ENCODE data around the gene RIOX2. TPM values are rescaled to one million over a fixed set of nuclear protein-coding genes. Genes with fewer than 3 reads are reported as not detected.

The RIOX2 gene
- total and polyA plus RNA-seq, 2 of the 8 experiments (the other 6 are each of a cell fraction or from before 2014, with no cell fraction given) = 3.8 to 16.4 TPM

DNA sequence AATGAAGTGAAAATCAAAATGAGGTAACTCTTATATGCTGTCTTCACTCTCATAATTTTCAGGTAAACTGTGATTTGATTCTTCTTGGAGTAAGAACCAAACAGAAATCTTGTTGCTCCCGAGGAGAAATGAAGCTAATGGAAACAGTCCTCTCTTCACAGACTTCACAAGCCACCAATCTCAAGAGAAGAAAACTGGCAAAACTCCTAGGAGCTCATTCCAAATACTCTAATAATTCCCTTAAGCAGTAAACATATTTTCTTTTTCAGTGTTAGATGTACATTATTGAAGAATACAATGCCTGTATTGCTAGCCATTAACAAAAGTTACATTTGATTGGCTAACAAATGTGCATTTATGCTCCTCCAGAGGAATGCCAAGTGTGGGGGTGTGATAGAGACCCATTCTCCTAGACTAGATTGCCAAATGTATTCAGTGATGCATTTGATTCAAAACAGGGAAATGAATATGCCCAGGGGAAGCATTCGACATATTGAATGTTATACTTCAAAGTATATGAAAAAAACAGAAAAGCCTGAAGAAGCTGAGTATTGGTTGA is 11.8 kb upstream of the RIOX2 start:
- Histone ChIP-seq H3K18ac (ENCODE audit: extremely low read depth, low read length) (no peak overlapping the region), H3K4me2 (ENCODE audit: insufficient read depth in 1 of 2, low read depth in 2 of 2, low read length in 2 of 2) (no peak overlapping the region), H4K20me1 (replicated peaks in 1 of 2; ENCODE audit: control insufficient read depth in 1 of 2, insufficient read depth in 2 of 2, low read length in 2 of 2) (peaks cover 0 to 7% of the 10 kb centered on the region in 2 experiments), H2BK15ac (ENCODE audit: low read length) (no peak overlapping the region), H2BK12ac (ENCODE audit: low read depth, low read length) (no peak overlapping the region), H2AK5ac (ENCODE audit: low read depth, low read length) (no peak overlapping the region), H3K4ac (replicated peaks; ENCODE audit: insufficient read length, low read depth, low read length) (no peak overlapping the region), H3K27me3 (replicated peaks in 1 of 4; ENCODE audit: control insufficient read depth in 3 of 4, extremely low read depth in 1 of 4, insufficient read depth in 3 of 4, low read length in 3 of 4) (no peaks in the 10 kb centered on the region), H3K36me3 (ENCODE audit: control insufficient read depth in 2 of 4, insufficient read depth in 4 of 4, low read length in 3 of 4) (no peaks in the 10 kb centered on the region), H3K23me2 (ENCODE audit: low read depth, low read length) (peaks cover 7% of the 10 kb centered on the region), H2BK120ac (replicated peaks; ENCODE audit: low read depth, low read length) (no peak overlapping the region), H3K14ac (ENCODE audit: insufficient read length) (no peak overlapping the region), H3K56ac (replicated peaks; ENCODE audit: insufficient read length, low read depth, low read length) (no peak overlapping the region), H3K27ac (ENCODE audit: low read depth, low read length) (no peak overlapping the region), H2BK20ac (ENCODE audit: low read length) (no peak overlapping the region), H3K9ac (replicated peaks in 1 of 4; ENCODE audit: extremely low read depth in 1 of 4, low read depth in 3 of 4, low read length in 3 of 4) (no peak overlapping the region), H4K91ac (replicated peaks; ENCODE audit: insufficient read length, low read length) (no peak overlapping the region), H2AFZ (ENCODE audit: low read length) (no peak overlapping the region), H4K8ac (ENCODE audit: extremely low read depth, insufficient read depth, low read length) (no peak overlapping the region), H2BK5ac (ENCODE audit: low read depth, low read length) (no peak overlapping the region), H4K5ac (ENCODE audit: insufficient read length, low read depth, low read length) (no peak overlapping the region), H3K23ac (ENCODE audit: insufficient read length) (no peak overlapping the region), H3K9me3 (ENCODE audit: insufficient read depth in 2 of 2, low read depth in 1 of 2, low read length in 1 of 2) (no peaks in the 10 kb centered on the region), H3K4me3 (ENCODE audit: extremely low read depth in 1 of 4, insufficient read depth in 2 of 4, low read depth in 3 of 4, low read length in 4 of 4) (no peak overlapping the region), H3K79me2 (ENCODE audit: control insufficient read depth in 1 of 2, insufficient read depth in 2 of 2, low read length in 2 of 2) (no peaks in the 10 kb centered on the region), H3K4me1 (replicated peaks in 1 of 4; ENCODE audit: control insufficient read depth in 3 of 4, insufficient read depth in 4 of 4, low read length in 3 of 4) (peaks cover 0 to 3% (median 0%) of the 10 kb centered on the region in 4 experiments; a peak in 1 of 7 replicates), H3K79me1 (ENCODE audit: low read depth, low read length) (no peaks in the 10 kb centered on the region)
- FAIRE-seq = no peak
- no peak for DNase-seq (ENCODE audit: low read depth in 1 of 2, low spot score in 2 of 2)
- no peak for TF ChIP-seq FOSL1 (IDR thresholded peaks at IDR 0.05; ENCODE audit: insufficient read depth, low read depth, low read length)
- TF ChIP-seq BACH1 (IDR thresholded peaks at IDR 0.05; ENCODE audit: low read length) = no peak
- no peak for TF ChIP-seq ZNF274 (IDR thresholded peaks at IDR 0.05; ENCODE audit: borderline replicate concordance, extremely low read depth, low read length)
- no peak for TF ChIP-seq CHD1 (IDR thresholded peaks at IDR 0.05; ENCODE audit: low read depth, low read length)
- no peak for TF ChIP-seq CTBP2 (IDR thresholded peaks at IDR 0.05; ENCODE audit: borderline replicate concordance, insufficient read depth, insufficient read length, low read length)
- POLR2A ChIA-PET (ENCODE audit: partially characterized antibody) = interaction anchor here (1.0 to 1.4 kb wide), 2 partner anchors 17 to 220 kb away, joined by 3 to 4 read pairs; partner anchors contain the start of gene ARL6
- 53% methylated on average over 2 of the region's 2 CpGs; no CpG with 5 or more reads in 1 of the 2 experiments for WGBS, 2 experiments (ENCODE audit: extremely low coverage in 1 of 2, insufficient coverage in 1 of 2, insufficient read length in 1 of 2, insufficient replicate concordance in 2 of 2, low coverage in 1 of 2, low lambda C conversion rate in 2 of 2, missing lambda C conversion rate in 1 of 2)
- CTCF ChIA-PET (ENCODE audit: partially characterized antibody) = interaction anchor here (1.1 kb wide), 1 partner anchor 27 kb away, joined by 3 read pairs; no protein-coding TSS in a partner anchor
